GM18499 (cell line): Measurements from ENCODE around the gene MCF2L.
"Not testable (repeated sequence)": the region's sequence is repeated elsewhere in the genome, so short reads cannot be mapped to it uniquely, and the experiment has no call there.

Experiments used
- ATAC-seq: cut with Tn5 transposase; IDR thresholded peaks from one replicate; pipeline ENCODE4 v1.9.1; 2021; ENCODE audit warnings: moderate number of reproducible peaks; ENCODE audit not compliant: insufficient read depth, unreplicated experiment

The MCF2L gene, protein sequence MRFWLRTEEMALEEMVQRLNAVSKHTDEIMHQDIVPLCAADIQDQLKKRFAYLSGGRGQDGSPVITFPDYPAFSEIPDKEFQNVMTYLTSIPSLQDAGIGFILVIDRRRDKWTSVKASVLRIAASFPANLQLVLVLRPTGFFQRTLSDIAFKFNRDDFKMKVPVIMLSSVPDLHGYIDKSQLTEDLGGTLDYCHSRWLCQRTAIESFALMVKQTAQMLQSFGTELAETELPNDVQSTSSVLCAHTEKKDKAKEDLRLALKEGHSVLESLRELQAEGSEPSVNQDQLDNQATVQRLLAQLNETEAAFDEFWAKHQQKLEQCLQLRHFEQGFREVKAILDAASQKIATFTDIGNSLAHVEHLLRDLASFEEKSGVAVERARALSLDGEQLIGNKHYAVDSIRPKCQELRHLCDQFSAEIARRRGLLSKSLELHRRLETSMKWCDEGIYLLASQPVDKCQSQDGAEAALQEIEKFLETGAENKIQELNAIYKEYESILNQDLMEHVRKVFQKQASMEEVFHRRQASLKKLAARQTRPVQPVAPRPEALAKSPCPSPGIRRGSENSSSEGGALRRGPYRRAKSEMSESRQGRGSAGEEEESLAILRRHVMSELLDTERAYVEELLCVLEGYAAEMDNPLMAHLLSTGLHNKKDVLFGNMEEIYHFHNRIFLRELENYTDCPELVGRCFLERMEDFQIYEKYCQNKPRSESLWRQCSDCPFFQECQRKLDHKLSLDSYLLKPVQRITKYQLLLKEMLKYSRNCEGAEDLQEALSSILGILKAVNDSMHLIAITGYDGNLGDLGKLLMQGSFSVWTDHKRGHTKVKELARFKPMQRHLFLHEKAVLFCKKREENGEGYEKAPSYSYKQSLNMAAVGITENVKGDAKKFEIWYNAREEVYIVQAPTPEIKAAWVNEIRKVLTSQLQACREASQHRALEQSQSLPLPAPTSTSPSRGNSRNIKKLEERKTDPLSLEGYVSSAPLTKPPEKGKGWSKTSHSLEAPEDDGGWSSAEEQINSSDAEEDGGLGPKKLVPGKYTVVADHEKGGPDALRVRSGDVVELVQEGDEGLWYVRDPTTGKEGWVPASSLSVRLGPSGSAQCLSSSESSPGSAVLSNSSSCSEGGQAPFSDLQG

DNA sequence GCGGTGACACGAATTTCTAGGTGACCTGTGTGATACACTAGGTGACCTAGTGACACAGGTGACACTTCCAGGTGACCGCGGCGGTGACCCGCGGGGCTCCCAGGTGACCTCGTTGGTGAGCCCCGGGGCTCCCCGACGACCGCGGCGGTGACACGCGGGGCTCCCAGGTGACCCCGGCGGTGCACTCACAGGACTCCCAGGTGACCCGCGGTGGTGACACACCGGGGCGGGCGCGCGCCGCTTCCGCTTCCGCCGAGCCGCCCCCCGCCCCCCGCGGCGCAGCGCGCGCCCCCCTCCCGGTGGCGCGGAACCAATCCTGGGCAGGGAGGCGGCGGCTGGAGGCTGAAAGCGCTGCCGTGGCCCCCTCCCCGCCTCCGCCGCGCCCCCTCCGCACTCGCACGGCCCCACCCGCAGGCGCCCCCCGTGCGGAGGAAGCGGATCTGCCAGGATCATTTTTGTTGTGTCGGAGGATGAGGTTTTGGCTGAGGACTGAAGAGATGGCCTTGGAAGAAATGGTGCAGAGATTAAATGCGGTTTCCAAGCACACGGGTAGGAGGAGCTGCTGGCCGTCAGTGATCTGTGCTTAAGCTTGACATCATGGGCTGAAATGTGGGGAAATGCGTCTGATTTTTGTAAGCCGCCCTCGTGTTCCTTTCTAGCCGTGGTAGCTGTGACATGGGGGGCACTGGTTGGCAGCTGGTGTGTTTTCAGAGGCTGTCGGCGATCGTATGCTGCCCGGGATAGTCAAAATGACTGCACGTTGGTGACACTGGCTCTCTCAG lies at the start of gene MCF2L:
MCF2L (plus strand) TSS at position 305 of the 782 bp plus-strand sequence; CDS start at position 471, 166 bp downstream.
- ATAC-seq = no peak

DNA sequence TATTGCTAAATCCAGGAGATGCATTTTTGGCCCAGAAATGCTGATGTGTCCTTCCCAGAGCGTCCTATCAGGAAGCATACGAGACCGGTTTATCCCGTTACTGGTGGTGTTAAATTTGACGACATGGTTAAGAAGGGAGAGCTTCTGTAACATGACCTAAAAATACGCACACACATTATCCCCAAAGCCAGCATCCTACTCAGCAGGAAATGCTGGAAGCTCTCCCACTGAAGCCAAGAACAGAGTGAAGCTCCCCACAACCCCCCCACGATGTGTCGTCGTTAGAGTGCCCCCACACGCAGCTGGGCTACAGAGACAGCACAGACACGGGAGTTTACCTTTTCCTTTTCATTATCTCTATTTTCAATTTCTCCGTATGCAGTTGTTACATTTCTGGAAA lies 45.1 kb upstream of the MCF2L start:
- no peak for ATAC-seq

DNA sequence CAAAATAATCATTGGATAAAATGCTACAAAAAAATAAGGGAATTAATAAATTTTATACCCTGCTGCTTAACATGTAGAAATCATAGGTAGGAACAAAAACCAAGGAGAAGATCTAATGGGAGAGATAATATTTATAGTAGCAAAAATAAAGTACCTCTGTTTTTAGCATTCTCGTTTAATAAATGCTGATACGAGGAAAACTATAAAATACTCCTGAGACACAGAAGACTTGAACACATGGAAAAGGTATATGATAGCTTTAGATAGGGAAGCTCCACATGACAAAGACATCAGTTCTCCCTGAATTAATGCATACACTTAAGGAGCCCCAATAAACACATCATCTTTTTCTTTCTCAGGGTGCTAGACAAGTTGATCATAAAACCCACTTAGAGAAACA lies 44.6 kb upstream of the MCF2L start:
- ATAC-seq = no peak

DNA sequence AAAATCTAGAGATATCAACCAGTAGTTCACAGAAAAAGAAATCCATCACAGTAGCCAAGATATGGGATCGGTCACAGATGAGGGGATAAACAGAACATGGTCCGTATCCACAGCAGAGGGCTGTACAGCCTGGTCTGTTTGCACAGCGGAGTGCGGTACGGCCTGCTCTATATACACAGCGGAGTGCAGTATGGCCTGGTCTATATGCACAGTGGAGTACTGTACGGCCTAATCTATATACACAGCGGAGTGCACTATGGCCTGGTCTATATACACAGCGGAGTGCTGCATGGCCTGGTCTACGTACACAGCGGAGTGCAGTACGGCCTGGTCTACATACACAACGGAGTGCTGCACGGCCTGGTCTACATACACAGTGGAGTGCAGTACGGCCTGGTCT lies 43.0 kb upstream of the MCF2L start:
- no peak for ATAC-seq

DNA sequence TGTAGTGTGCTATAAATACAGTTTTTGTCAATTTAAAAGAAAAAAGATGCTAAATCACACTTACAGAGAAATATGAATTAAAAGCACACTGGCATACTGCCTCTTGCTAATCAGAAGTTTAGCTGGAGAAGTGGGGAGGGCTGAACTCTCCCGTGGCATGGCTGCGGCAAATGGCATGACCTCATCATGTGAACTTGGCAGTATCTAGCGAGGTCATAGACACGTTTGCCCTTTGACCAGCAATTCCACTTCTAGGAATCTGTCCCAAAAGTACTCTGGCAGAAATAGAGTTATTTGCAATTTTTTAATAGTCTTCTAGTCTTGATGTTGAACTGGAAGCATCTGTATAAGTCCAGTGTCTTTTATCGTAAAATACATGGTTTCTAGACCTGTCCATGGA lies 42.0 kb upstream of the MCF2L start:
- ATAC-seq = no peak

DNA sequence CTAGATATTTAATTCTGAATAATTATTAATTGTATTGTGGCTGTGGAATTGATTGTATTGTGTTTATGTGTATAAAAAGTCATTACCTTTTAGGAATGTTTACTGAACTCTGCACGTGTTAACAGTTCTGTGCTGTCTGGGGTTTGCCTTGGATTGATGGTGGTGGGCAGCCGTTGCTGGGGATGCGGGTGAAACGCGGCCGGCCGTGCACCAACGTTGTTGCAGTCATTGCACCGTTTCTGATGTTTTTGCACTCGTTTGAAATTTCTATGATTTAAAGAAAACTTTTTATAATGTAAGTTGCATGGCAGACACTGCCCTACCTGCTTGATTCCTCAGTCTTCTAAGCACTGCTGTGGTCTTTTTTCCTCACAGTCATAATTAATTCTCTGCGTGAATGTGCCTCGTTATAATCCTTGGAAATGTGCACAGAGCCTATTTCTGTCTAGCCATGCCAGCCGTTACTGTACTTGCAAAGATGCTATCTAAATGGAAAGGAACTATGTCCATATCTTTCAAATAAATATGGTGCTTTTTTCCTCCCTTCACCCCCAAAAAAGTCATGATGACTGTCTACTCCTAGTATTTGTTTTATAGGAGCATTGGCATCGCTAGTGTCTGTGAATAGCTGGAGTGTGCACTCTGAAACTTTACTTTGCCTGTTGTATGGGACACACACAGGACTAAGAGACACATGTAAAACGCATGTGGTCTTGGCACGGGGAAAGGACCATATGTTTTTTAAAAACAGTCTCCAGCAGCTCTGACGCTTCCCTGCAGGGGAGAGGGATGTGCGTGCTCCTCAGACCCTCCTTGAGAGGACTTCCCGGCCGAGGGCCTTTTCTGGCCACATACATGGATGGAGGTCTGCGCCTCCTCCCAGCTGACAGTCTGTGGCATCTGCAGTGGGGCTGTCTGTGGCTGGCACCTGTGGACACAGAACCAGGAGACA lies 40.7 kb upstream of the MCF2L start:
- ATAC-seq = no peak

DNA sequence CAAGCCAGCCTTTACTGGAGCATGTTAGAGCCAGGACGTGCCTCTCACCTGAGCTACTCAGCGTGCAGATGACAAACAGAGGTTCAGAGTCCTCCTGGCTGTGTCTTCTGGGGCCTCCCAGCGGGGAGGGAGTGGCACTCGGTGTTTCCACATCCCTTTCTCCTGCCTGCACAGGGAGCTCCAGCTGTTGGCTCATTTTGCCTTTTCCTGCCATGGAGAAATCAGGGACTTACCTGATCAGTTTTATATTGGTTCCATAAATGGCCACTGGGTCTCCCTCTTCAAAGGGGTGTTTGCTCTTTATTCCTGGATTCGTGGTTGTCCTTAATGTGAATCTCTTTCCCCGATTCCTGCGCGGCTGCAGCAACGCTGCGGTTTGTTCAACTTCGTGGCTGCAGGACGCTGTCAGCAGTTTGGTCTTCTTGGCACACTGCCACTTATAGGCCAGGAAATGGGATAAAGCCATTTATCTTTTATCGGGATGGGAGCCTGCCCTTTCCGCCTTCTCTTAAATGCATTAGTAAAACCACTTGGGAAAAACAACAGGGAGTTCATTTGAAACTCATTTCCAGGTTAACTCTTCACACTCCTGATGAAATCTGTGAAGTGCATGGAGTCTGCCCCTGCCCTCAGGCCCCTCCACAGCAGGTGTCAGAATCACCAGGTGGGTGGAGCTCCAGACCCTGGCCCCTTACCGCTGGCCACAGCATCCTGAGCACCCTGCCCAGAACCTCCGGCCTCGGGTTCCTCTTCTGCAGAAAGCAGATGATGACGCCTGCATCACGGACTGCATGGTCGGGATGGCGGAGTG lies 39.8 kb upstream of the MCF2L start:
- no peak for ATAC-seq

DNA sequence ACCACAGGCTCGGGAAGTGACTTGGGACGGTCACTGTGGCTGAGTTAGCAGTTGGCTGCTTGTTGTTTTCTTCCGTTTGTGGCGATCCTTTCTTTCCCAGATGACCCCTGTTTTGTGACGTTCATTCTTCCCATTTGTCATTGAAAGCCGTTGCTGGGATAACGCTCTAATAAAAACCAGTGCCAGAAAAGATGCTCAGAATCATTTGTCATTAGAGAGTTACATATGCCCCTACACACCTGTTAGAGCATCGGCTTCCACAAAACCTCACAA lies 39.3 kb upstream of the MCF2L start:
- no peak for ATAC-seq

DNA sequence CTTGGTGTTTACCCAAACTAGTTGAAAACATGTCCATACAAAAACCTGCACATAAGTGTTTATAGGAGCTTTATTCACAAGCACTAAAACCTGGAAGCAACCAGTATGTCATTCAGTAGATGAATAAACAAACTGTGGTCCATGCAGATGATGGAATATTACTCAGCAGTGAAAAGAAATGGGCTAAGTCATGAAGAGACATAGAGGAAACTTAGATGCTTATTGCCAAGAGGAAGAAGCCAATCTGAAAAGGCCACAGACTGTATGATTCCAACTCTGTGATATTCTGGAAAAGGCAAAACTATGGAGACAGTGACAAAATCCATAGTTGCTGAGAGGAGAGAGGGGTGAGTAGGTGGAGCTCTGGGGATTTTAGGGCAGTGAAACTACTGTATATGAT lies 38.8 kb upstream of the MCF2L start:
- no peak for ATAC-seq

DNA sequence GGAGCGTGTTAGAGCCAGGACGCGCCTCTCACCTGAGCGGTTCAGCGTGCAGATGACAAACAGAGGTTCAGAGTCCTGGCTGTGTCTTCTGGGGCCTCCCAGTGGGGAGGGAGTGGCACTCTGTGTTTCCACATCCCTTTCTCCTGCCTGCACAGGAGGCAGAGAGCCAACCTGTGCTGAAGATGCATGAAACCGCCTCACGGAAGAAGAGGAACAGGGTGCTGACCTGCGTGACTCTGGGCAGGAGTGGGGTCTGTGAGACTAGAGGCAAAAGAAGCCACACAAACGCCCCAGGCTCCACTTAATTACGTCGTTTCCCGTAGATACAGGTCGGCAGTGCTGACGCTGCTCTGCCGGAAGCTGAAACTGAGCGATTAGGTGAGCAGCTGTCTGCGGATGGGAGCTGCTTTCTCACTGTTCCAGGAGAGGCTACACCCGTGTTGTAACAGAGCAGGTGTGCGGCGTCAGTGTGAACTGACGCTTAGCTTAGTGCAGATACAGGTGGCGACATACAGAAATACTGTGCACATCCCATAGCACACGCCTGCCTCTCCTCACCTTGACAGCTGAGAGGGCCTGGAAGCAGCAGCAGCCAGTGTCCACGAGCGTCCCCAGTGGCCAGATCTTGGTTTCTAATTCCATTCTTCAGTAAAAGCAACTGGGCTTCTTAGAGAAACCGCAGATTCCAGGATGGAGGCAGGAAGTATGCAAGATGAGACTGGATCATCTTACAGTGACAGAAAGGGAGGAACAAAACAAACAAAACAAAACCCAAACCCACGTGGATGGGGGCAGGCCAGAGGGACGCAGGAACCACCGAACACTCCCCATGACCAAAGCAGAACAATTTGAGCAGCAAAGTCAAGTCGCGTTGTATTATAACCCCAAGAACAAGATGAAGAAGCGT lies 37.7 kb upstream of the MCF2L start:
- ATAC-seq = no peak

DNA sequence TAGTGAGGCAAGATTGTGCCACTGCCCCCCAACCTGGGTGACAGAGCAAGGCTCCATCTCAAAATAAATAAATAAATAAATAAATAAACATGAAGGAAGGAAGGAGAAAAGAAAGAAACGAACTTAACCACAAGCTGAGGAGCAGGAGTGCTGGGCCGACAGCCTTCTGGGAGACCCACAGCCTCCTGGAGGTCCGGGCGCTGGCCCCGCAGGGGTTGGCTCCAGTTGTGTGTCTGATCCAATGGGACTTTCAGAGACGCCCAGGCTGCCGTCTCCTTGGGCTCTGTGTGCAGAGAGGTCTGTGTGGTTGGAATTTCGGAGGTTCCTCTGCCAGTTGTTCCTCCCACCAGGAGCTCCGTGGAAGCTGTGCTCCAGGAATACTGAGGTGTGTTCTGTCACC lies 36.0 kb upstream of the MCF2L start:
- ATAC-seq = no peak

DNA sequence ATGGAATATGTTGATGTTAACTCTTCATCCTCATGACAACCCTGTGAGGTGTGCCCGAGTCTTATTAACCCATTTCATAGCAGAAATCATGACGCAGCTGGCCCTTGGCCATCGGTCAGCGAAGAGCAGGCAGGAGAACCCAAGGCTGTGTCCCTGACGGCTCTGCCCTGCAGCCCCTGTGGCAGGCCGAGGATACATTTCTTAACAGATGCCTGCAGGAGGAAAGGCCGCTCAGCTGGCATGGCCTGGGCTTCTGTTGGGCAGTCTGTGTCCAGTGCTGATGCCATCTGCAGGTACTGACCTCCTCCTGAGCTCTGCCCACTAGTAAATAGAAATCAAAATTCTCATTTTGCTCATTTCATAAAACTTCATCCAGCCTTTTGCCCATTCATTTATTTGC lies 35.4 kb upstream of the MCF2L start:
- no peak for ATAC-seq

DNA sequence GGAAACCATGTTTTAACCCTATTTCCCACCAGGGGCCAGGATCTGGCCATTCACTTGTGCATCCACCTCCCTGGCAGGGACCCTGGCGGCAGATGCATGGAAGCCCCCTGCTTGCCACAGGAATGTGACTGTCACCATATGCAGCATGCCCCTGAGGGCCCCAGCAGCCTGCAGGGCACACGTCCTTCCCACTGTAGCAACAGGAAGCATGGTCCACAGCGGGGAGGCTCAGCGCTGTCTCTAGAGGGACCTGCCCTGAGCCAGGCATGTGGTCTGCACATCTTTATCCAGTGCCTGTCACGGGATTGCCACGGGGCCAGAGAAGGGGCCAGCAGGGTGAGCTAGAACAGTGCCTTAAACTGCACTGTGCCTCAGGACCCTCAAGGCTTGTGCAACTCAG lies 34.9 kb upstream of the MCF2L start:
- ATAC-seq = no peak

DNA sequence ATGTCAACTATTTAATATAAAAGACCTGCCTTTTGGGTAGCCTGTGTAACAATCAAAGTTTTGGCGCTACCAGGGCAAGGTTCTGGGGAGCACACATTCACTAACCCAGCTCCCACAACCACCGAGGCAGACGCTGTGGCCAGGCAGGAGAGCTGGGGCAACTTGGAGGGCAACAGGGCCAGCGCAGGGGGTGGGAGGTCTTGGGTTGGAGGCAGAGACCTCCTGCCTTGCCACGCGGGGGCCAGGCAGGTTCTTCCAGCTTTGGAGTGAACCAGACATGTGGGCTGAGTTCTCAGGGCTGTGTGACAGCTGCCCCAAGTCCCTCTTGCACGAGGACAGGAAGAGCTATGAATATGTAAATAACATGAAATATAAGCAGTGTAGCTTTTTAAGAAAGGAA lies 30.3 kb upstream of the MCF2L start:
- no peak for ATAC-seq

DNA sequence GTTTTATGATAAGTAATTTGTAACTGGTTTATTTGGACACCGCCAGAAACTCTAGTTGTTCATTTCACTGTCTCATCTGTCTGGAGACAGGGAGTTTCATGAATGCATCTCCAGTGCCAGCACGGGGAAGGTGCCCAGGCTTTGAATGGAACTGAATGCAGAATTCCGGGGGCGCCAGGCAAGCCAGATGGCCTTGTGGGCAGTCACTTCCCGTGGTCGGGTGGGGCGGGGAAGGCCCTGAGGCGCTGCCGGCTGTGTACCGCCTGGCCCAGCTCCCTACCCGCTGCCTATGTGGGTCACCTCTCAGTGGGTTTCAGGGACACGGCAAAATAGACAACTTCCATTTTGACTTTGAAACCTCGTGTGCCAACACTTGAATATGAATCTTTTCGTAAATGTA lies 28.8 kb upstream of the MCF2L start:
- ATAC-seq = no peak

DNA sequence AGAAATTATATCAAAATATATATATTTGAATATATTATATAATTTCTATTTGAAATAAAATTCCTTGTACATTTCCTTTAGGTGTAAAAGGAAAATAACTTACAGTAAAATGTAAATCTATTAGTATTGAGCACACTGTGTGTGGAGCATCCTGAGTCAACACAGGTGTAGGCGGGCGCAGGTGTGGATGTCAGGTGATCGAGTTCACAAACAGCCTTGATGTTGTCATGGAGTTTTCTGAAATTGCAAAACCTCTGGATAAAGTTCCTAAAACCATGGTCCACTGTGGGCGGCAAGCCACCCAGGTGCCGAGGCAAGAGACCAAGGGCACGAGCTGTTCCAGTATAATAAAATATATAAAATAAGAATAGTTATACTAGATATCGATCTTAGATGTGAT lies 27.7 kb upstream of the MCF2L start:
- no peak for ATAC-seq

DNA sequence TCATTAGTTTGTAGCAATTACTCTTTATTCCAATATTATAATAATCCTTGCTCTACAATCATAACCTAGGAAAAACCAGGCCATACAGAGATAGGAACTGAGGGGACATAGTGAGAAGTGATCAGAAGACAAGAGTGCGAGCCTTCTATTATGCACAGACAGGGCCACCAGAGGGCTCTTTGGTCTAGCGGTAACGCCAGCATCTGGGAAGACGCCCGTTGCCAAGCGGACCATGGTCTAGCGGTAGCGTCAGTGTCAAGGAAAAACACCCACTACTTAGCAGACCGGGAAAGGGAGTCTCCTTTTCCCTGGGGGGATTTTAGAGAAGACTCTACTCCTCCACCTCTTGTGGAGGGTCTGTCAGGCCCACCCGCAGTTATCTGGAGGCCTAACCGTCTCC lies 27.2 kb upstream of the MCF2L start:
- ATAC-seq = not testable (repeated sequence)
